GM18858 (cell line): ENCODE results near the gene SPRYD4.
"Not testable (repeated sequence)": the region's sequence is repeated elsewhere in the genome, so short reads cannot be mapped to it uniquely, and the experiment has no call there.

Experiments
- ATAC-seq: cut with Tn5 transposase; IDR thresholded peaks from one replicate; pipeline ENCODE4 v1.9.1; 2021; ENCODE audit not compliant: unreplicated experiment

The SPRYD4 gene

GRCh38 chr12:56476143-56476542 lies 7.8 kb downstream of the SPRYD4 start:
- no peak for ATAC-seq

DNA sequence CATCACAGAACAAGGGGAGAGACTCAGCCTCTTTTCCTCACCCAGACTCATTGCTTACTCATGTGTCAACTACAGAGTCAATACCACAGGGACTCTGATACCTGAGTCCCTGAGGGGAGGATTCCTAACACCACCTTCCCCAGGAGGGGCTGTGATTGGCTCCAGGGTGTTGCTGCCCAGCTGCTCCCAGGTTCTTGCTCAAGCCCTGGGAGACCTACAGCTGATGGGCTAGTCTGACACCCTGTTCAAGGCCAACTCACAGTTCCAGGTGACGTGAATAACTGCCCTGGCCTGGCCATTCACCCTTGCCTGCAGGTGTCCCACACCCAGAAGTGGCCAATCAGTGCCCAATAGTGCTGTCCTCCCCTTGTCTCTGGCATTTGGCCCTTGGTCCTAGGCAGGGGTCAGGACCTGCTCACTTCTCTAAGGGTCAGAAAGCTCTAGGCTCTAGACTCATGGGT lies 8.6 kb downstream of the SPRYD4 start:
- ATAC-seq, result no peak

- no peak for ATAC-seq
Observed at GRCh38 chr12:56477521-56478225, 9.3 kb downstream of the SPRYD4 start.

GRCh38 chr12:56479625-56480024 lies 11.2 kb downstream of the SPRYD4 start:
- no peak for ATAC-seq

- ATAC-seq, result no peak
Observed at GRCh38 chr12:56484566-56484965, 16.2 kb downstream of the SPRYD4 start.

GRCh38 chr12:56486694-56487093 lies 18.3 kb downstream of the SPRYD4 start:
- ATAC-seq, result no peak

DNA sequence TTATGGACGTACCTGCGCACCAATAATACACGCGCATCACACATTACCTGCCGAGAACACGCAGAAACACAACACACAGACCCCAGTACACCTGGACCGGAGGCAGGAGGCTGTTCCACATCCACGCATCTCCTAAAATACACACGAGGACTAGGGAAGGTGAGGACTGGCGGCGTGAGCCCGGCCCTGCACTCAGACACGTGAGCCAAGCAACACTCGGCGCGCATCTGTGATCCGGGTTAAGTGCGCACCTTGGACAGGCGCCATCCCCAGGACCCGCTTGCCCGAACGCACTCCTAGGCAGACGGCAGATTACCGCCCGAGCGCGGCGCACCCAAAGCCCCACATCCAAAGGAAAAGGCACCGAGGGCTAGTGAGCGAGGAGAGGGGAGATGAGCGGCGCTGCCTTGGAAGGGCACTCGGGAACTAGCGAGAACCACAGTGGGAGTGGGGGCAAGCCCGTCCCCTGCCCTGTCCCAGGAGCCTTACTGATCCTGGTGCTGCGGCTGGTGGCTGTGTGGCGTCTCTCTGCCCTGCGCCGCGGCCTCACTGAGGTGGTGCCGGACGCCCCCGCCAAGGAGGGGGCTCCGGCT lies 19.2 kb downstream of the SPRYD4 start:
- peak; percentile 26 for ATAC-seq

GRCh38 chr12:56488041-56488955 lies 19.9 kb downstream of the SPRYD4 start, which contains the start of gene GLS2:
TSS of gene GLS2 (minus strand) at chr12:56488161. CDS start at chr12:56488118, 43 bp downstream.
- ATAC-seq, result peak; percentile 89

DNA sequence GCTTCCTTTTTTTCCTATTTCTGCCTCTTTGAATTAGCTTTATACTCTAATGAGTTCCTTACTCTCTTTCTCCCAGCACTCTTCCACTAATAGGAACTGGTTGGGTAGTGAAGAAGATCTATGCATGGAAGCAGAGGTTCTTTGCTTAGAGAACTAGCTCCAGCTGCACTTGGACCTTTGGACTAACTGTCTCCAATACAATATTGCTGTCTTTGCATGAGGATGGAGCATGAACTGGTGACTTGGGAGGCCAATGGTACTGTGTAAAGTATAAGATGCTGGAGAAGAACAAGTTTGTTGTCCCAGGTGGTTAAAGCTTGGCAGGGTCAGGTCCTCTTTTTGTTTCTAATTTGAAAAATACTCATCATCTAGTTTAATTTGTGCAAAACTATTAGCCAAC lies 22.0 kb downstream of the SPRYD4 start:
- ATAC-seq, result no peak

GRCh38 chr12:56493409-56494105 lies 25.2 kb downstream of the SPRYD4 start:
- ATAC-seq, result not testable (repeated sequence)

DNA sequence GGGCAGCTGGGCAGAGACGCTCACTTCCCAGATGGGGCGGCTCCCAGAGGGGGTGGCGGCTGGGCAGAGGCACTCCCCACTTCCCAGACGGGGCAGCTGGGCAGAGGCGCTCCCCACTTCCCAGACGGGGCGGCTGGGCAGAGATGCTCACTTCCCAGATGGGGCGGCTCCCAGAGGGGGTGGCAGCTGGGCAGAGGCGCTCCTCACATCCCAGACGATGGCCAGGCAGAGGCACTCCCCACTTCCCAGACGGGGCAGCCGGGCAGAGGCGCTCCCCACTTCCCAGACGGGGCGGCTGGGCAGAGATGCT lies 25.7 kb downstream of the SPRYD4 start:
- ATAC-seq, result not testable (repeated sequence)

GRCh38 chr12:56494481-56494880 lies 26.1 kb downstream of the SPRYD4 start:
- not testable (repeated sequence) for ATAC-seq

- not testable (repeated sequence) for ATAC-seq
Observed at GRCh38 chr12:56496704-56497103, 28.3 kb downstream of the SPRYD4 start.

DNA sequence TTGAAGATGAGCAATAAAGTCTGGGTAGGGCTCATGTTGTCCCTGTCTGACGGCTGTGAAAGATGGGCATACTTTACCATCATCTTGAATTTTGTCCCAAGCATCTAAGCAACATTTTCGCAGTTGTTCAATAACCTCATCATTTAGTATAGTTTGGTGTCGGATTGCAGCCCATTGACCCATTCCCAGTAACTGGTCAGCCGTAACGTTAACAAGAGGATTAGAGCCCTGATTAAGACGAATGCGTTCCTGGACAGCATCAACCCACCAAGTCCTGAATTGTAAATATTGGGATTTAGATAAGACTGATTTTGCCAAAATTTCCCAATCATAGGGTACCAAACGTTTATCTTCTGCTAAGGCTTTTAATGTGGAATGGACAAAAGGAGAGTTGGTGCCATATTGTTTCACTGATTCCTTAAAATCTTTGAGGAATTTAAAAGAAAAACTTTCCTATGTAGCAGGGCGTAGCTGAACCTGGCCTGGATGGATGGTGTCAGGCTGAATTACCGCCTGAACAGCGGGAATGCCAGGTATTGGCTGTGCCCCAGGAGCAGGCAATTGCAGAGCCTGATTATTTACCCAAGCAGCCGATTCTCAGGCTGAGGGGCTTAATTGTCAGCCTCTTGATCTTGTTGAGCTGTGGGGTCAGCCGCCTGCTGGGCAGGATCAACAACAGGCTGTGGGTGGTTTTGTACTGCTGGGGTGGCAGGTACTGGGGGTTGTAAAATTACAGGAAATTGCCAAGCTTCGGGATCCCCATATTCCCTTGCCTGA lies 29.9 kb downstream of the SPRYD4 start:
- not testable (repeated sequence) for ATAC-seq

- ATAC-seq, result not testable (repeated sequence)
Observed at GRCh38 chr12:56499452-56499851, 31.1 kb downstream of the SPRYD4 start.

- ATAC-seq, result not testable (repeated sequence)
Observed at GRCh38 chr12:56499879-56500278, 31.5 kb downstream of the SPRYD4 start.

DNA sequence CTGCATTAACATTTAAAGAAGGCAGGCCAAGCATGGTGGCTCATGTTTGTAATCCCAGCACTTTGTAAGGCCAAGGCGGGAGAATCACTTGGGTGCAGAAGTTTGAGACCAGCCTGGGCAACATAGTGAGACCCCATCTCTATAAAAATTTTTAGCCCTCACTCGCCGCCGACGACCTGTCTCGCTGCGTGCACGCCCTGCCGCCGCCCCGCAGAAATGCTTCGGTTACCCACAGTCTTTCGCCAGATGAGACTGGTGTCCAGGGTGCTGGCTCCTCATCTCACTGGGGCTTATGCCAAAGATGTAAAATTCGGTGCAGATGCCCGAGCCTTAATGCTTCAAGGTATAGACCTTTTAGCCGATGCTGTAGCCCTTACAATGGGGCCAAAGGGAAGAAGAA lies 42.4 kb downstream of the SPRYD4 start:
- no peak for ATAC-seq

DNA sequence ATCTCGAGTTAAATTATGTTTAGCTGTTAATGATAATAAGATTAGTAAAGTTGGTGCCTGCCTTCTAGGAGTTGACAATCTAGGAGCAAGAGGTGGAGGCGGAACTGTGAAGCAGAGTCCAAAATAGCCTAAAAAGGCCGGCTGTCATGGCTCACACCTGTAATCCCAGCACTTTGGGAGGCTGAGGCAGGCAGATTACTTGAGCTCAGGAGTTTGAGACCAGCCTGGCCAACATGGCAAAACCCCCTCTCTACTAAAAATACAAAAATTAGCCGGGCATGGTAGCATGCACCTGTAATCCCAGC lies 45.6 kb downstream of the SPRYD4 start:
- not testable (repeated sequence) for ATAC-seq

GRCh38 chr12:56517854-56518253 lies 49.5 kb downstream of the SPRYD4 start:
- ATAC-seq, result no peak

GRCh38 chr12:56518570-56518969 lies 50.2 kb downstream of the SPRYD4 start:
- ATAC-seq, result no peak
